ENCODE measurements around the gene KIF12. TPM values are rescaled to one million over a fixed set of nuclear protein-coding genes. Genes with fewer than 3 reads are reported as not detected.

KIF12 gene
- polyA plus RNA-seq, result not detected in 2 replicates

GRCh38 chr9:114098936-114099668 lies at the start of gene KIF12:
TSS of gene KIF12 (minus strand) at chr9:114099292. CDS start at chr9:114099276, 16 bp downstream.

GRCh38 chr9:114078021-114078780 lies 20.9 kb downstream of the KIF12 start, which contains the start of gene AMBP:
TSS of gene AMBP (minus strand) at chr9:114078300. CDS start at chr9:114078209, 91 bp downstream.

Other genes starting within 250 kb of the KIF12 start
- 1.2 TPM in 2 replicates for gene ZNF618, start 223.0 kb downstream of the KIF12 start, polyA plus RNA-seq
- gene AMBP, start 21.0 kb downstream of the KIF12 start, polyA plus RNA-seq, result not detected in 2 replicates
- 1.8 and 2.9 TPM in 2 replicates for gene COL27A1, start 56.2 kb upstream of the KIF12 start, polyA plus RNA-seq
- gene ORM1, start 223.8 kb upstream of the KIF12 start, polyA plus RNA-seq, result 1.4 and 3.5 TPM in 2 replicates
- gene ORM2, start 230.6 kb upstream of the KIF12 start, polyA plus RNA-seq, result not detected in 2 replicates

Data from Purkinje cell (primary cell).